GM19043 (cell line): ENCODE measurements around the gene ITGA2B.
"Not testable (repeated sequence)": the region's sequence is repeated elsewhere in the genome, so short reads cannot be mapped to it uniquely, and the experiment has no call there.

Experiments used
- ATAC-seq: cut with Tn5 transposase; IDR thresholded peaks from one replicate; pipeline ENCODE4 v1.9.1; 2021; ENCODE audit warnings: low read depth; ENCODE audit not compliant: unreplicated experiment

The ITGA2B gene

DNA sequence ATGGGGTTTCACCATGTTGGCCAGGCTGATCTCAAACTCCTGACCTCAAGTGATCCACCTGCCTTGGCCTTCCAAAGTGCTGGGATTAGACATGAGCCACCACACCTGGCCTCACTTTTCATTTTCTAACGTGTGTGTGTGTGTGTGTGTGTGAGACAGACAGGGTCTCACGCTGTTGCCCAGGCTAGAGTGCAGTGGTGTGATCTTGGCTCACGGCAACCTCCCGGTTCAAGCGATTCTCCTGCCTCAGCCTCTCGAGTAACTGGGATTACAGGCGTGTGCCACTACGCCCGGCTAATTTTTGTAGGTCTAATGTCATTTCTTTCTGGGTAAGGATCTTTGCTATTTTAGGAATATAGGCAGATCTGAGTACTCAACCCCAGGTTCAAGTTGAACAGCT lies 4.7 kb upstream of the ITGA2B start:
- not testable (repeated sequence) for ATAC-seq

DNA sequence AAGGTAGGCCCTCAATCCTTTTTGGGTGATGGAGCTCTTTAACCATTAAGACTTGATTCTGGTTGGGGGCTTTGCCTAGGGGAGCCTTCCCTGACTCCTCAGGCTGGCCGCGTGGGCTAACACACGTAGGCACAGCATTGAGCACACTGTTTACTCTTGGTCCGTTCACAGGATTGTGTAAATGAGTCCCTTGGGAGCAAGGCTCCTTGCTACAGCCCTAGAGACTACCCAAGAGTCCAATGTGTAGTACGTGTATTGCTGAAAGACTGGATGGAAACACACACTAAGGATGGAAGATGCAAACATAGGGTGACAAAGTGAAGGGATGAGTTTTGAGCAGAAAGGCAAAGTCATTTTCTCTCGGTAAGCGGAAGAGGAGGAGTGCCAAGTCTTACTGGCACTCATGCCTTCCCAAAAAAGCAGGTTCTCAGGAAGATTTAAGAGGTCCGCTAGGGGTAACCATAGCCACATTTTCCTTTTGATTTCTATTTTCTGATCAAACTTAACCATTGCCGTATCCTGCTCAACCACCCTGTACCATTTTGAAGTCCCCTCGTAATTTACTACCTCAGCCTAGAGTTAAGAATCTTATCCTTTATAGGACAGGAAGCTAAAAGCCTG lies 911 bp upstream of the ITGA2B start:
- no peak for ATAC-seq

DNA sequence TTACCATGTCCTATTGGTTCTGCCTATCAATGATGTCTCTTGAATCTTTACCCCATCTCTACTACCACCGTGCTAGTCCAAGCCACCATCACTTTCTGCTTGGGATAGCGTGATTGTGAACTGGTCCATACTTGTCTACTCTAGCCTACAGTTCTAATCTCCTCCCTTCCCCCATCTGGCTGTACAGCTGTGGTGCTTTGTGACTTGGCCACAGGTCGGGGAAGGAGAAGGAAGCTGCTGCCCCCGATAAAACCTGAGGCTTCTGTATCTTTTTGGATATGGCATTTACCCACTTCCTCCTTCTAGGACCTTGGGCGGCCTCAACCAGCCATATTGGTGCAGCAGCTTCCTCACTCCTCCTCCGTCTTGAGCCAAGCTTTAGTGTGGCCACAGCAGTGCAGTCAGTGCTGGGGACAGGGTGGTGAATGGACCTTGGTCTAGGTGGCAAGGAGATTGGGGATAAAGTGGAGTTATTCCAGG lies 314 bp upstream of the ITGA2B start:
- ATAC-seq = no peak

DNA sequence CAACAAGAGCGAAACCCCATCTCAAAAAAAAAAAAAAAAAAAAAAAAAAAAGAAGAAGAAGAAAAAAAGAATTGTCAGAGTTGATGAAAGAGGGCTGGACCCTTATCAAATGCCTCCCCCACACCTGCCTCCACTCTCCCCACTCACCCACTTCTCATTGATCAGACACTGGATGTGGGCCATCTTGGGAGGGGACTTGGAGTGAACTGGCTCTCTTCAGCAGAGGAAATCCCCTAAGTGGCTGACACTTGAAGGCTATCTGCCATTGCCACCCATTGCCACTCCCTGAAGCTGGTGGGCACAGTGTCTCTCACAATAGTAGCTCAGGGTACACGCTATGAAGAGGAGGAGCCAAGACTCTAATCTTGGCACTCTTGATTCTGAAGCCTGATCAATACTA lies 1.6 kb downstream of the ITGA2B start:
- ATAC-seq = no peak

DNA sequence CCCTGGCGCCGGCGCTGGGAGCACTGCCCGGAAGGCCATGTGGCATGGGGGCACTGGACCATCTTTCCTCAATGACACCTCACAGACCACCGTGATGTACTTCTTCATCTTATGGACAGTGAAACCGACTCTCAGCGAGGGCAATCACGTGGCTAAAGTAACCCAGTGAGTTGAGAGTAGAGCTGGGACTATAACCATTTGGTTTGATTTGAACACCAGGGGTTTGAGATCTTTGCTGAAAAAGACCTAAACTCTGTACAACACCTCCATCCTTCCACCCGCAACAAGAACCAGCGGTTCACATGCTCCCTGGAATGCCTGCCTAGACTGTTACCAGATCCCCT lies 3.3 kb downstream of the ITGA2B start:
- ATAC-seq = no peak

DNA sequence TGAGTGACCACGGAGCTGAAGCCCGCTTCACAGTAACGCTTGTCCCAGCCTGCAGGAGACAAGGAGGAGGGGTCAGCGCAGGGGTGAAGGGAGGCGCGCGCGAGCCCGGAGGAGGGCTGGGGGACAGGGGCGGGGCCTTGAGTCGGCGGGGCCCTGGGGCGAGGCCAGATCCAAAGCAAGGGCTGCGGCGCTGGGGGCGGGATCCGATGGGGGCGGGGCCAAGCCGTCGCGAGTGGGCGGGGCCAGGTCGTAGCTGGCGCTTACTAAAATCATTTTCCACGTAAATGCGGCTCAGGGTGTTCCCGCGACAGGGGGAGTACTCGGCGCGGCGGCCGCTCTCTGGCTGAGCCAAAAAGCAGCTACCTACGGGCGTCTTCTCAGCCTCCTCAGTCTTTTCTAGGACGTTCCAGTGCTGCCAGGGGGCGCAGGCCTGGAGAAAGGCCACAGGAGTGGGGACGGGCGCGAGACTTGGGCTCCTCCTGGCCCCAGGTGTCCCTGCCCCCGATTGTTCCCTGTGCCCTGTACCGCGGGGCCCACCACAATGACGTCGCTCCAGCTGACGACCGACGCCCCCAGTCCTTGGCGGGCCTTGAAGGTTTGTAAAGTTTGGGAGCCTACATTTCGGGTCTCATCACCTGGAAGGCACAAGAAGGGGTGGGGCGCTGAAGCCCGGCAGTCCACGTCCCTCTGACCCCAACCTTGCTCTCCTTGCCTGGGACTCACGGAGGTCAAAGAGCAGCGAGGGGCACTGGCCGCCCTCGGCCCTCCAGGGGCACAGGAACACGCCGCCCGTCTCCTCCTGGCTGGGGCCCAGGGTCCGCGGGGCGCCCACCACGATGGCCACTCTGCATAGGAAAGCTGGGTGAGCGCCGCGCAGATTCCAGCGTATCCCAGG lies 3.9 kb downstream of the ITGA2B start:
- ATAC-seq = no peak

DNA sequence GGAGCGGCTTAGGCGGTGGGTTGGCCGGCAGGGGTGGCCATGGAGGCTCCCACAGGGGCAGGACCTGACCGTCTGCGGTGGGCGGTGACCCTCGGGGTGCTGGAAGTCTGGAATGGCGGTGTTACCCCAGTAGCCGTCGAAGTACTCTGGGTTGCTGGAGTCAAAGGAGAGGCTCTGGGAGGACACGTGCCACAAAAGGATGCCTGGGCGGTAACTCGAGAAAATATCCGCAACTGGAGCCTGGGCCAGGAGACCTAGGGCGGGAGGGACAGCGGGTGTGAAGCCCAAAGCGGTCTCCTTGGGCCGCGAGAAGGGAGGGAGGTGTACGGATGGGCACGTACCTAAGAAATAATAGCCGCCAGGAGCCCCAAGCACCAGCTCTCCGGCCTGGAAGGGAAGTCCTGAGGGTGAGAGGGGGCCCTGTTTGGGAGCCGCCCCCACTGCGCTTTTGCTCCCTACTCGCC lies 4.6 kb downstream of the ITGA2B start:
- no peak for ATAC-seq

DNA sequence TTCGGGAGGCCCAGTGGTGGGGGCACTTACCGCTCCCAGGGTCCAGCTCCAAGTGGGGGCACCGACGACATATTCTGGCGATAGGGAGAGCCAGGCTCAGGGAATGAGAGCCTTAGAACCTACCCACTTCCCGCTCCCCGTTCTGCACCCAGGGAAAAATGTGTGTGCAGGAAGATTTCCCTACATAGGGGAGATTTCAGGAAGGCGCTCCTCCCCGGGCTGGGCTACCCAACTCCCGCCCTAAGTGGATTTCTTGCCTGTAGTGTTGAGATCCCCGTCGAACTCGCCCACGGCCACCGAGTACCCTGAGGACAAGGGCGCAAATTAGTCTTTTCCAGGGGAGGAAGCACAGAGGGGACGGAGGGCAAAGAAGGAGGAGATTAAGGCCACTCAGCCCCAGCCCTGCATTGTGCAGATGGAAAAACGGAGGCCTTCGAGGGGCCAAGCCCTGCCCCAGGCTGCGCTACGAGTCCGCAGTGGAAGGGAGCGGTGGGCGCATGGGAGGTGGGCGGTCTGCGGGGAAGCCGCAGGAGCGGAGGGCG lies 5.1 kb downstream of the ITGA2B start:
- ATAC-seq = no peak

DNA sequence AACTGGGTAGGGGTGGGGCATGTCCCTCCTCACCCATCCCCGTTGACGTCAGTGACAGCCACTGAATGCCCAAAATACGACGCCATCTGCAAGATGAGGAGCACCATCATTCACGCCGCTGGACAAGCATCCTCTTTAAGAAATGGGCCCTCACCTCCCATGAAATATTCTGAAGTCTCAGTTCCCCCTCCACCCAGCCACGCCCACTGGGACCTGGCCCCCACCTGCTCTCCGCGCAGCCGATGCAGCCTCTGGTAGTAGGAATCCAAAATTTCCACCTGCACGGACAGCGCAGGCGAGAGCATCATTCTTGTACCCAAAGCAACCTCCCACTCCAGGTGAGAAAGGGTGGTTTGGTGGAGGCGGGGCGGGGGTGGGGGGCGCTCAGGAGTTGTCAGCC lies 5.6 kb downstream of the ITGA2B start:
- ATAC-seq = no peak

DNA sequence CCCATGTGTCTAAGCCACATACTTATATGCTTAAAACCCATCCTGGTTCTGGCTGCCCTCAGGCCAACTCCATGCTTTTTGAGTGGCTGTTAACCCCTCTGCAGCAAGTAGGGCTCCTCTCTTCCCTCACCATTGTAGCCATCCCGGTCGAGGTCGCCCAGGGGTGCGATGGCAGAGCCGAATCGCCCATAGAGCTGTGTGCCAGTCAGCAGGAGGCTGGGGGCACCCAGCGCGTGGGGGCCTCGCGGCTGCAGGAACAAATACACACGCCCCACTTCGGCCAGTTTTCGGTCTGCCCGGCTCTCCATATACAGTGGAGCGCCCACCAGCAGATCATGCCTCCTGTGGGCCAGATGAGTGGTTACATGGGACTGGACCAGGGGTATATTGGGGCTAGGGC lies 6.1 kb downstream of the ITGA2B start:
- ATAC-seq = no peak

DNA sequence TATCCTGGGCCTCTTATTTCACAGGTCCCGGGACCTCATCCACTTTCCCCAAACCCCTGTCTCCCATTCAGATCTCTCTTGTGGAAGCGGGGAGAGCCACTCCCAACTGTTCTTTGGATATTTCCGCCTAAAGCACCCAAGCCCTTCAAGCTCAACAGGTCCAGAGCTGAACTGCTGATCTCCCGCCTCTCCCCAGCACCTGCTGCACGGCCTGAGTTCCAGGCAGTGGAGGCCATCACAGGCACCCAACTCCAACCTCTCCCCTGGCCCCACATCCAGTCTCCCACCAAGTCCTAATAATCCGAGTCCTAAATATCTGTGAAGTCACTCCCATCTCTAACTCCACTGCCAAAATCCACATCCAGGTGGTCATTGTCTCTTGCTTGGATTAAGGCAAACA lies 6.5 kb downstream of the ITGA2B start:
- ATAC-seq = no peak

DNA sequence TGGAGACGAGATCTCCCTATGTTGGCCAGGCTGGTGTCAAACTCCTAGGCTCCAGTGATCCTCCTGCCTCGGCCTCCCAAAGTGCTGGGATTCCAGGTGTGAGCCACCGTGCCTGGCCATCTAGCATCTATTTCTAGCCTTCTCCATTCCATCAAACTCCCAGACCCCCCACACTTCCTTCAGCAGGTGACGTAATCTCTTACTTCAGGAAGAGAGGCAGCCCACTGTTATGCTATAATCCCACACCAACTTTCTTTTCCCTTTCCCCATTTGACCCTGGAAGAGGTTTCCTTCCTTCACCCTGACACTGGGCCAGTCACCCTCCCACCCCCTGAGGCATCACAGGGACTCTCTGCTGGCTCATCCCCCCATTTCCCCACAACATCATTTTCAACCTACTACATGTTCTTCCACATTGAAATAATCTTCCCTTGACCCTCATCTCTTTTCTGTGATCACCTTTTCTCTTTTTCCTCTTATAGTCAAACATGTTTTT lies 7.6 kb downstream of the ITGA2B start:
- no peak for ATAC-seq

DNA sequence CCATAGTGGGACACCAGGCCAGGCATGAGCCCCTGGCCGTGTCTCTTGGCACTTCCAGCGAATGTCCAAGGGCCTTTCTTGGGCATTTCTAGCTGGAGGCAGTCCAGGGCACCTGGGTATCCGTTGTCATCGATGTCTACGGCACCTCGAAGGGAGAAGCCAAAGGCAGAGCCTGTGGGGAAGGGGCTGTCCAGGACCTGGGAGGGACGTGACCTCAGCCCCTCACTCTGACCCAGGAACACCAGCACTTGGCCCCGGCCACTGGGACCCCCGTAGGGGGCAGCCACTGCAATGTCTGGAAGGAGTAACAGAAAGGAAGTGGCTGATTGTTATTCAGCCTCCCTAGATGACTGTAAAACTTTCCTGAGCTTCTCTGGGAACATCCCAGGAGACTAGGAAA lies 8.7 kb downstream of the ITGA2B start:
- ATAC-seq = no peak

DNA sequence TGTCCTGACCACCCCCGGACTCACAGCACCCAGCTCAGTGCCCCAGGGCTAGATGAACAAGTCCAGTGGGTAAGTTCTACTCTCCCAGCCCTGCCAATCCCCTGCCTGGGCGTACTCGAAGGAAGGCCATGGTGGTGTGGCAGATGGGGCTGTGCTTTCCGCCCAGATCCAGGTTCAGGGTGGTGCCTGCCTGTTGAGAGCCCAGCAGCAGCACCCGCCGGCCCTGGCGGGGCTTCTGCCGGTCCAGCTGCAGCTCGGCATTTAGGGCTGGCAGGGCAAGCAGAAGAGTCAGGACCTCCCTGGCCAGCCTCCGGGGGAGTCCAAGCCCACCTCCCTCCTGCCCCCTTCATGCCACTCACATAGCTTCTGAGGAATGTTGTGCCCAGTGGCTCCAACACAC lies 9.6 kb downstream of the ITGA2B start:
- no peak for ATAC-seq

DNA sequence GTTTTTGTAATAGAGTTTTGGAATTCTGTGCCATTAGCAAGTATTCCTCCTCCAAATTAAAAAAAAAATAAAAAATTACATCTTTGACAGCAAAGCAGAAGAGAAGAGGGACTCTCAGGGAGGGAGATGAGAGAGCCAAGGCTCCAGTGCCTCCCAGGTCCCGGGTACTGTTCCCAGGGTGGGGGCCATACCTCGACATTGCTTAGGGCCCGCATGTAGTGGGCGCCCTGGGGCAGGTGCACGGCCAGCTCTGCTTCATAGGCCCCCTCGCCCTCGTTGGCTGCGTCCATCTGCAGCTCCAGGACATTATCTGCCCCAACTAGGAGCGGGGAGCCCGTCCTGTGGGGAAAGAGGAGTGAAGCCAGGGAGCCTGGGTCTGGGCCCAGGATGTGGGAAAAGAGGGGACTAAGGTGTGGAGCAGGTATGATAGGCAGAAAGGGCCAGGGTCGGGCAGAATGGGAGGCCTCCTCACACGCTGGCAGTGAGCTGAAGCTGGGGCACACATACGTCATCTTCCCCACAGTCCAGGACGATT lies 11.2 kb downstream of the ITGA2B start:
- no peak for ATAC-seq

DNA sequence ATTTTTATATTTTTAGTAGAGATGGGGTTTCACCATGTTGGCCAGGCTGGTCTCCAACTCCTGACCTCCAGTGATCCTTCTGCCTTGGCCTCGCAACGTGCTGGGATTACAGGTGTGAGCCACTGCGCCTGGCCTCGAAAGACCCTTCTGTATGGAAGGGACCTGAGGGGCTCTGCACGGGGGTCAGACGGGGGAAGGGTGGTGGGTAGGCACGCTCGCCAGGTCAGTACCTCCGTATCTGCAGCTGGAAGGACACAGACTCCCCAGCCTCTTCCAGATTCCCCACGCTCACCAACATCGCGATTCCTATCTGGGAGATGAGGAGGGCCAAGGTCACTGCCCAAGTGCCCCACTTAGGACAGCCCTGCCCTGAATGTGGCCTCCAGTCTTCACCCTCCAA lies 12.7 kb downstream of the ITGA2B start:
- ATAC-seq = no peak

DNA sequence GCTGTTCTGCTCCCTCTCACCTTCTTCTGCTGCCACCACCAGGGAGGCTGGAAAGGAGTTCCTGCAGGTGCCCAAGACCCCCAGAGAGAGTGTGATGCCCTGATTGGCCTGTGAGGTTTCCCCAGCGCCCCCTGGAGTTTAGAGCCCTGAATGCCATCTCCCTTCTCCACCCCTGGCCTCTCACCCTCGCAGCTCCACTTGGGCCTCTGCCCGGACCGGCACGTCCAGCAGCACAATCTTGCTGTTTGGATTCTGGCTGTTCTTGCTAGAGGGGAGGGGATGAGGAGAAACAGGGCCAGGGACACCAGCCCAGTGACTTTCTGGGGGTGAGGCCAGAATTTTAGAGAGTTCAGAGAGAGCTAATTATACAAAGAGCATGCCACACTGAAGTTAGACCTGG lies 13.3 kb downstream of the ITGA2B start:
- no peak for ATAC-seq

DNA sequence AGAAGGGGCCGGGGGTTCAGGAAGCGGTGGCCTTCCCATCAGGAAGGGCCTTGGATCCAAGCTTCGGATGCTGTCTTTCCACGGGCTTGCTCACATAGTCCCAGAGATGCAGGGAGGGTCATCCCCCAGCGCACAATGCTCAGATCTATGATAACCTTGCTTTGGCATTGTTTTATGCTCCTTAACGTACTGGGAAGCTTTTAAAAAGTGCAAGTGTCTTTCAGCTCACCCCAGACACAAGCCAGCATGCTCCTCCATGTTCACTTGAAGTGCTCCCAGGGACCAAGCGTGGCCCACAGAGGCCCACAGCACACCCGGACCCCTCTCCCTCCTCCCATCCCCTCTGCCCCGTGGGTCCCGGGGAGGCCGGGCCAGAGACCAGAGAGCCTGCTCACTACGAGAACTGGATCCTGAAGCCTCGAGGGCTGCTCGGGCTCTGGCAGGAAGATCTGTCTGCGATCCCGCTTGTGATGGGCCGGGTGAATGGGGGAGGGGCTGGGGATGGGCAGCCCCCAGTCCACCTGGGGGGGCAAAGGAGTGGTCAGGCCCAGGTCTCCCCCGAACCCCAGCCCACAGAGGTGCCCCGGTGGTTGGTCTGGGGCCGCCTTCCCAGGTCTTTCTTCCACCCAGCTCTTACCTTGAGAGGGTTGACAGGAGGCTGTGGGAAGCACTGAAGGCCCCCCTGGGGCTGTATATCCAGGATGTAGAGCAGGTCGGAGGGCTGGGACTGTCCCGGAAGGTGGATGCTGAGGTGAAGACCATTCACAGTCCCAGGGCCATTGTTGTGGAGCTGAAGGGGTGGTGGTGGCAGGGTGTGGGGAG lies 14.0 kb downstream of the ITGA2B start:
- no peak for ATAC-seq

DNA sequence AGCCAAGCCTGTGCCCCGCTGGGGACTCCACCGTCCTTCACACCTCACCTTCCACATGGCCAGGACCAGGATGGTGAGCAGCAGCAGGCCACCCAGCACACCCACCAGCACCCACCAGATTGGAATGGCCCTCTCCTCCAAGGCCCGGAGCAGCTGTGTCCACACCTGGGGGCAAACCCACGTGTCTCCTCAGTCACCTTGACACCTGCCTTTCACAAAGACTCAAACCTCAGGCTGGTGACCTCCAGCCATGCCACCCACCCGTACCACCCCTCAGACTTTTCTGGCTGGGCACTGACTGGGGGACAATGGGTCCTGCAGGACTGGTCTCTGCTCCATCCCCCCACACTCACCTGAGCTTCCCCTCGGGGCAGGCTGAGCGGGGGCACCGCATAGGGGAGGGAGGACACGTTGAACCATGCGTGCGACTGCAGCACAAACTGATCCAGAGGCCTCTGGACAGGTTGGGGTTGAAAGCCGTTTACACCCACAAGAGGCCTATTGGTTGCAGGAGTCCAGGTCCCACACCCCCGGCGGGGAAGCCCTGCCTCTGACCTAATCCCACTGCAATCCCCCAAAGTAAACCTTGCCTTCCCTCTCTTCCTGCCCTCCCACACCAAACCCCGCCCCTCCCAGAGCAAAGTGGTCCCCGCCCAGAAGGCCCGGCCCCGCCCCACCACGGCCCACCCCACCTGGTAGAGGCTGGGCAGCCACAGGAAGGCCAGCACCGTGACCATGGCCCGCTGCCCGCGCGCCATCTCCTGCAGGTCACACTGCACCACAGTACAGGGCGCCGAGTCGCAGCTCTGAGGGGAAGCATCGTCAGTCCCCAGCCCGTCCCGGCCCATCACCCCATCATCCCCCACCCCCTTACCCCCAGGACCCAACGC lies 14.9 kb downstream of the ITGA2B start:
- no peak for ATAC-seq

DNA sequence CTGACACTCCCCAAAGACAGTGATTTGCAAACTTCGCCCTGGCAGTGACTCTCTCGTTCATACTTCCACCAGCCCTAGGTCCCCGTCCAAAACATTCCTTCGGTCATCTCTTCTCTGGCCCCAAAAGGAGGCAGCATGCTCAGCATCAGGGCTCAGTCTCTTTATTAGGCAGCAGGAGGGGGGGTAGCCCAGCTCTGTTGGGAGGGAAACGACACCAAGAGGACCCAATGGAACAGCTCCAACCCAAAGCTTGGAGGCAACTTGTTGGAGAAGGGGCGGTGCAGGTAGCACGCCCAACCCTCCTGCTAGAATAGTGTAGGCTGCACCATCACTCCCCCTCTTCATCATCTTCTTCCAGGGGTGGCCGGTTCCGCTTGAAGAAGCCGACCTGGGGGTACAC lies 17.4 kb downstream of the ITGA2B start:
- no peak for ATAC-seq
